ENCODE results near the gene LIMS2.

LIMS2 gene

GRCh38 chr2:127674241-127675209, 805 bp downstream of the LIMS2 start:
- DNase-seq (ENCODE audit: low spot score): peak; percentile 82

GRCh38 chr2:127673291-127674069, 1.9 kb downstream of the LIMS2 start:
- DNase-seq (ENCODE audit: low spot score): peak; percentile 25

- peak; percentile 12 for DNase-seq (ENCODE audit: low spot score)
Measured at GRCh38 chr2:127672341-127673224, 2.7 kb downstream of the LIMS2 start.

- peak; percentile 7 for DNase-seq (ENCODE audit: low spot score)
Measured at GRCh38 chr2:127671557-127672302, 3.6 kb downstream of the LIMS2 start.

GRCh38 chr2:127670957-127671290, 4.4 kb downstream of the LIMS2 start:
- no peak for DNase-seq (ENCODE audit: low spot score)

- no peak for DNase-seq (ENCODE audit: low spot score)
Measured at GRCh38 chr2:127670055-127670956, 5.0 kb downstream of the LIMS2 start.

GRCh38 chr2:127669056-127669455, 6.3 kb downstream of the LIMS2 start:
- DNase-seq (ENCODE audit: low spot score): no peak

- no peak for DNase-seq (ENCODE audit: low spot score)
Measured at GRCh38 chr2:127665267-127665893, 9.9 kb downstream of the LIMS2 start.

GRCh38 chr2:127664895-127665225, 10.5 kb downstream of the LIMS2 start:
- DNase-seq (ENCODE audit: low spot score): no peak

- DNase-seq (ENCODE audit: low spot score): no peak
Measured at GRCh38 chr2:127664065-127664894, 11.1 kb downstream of the LIMS2 start.

GRCh38 chr2:127663566-127664064, 11.7 kb downstream of the LIMS2 start:
- no peak for DNase-seq (ENCODE audit: low spot score)

GRCh38 chr2:127662937-127663565, 12.3 kb downstream of the LIMS2 start:
- DNase-seq (ENCODE audit: low spot score): no peak

- no peak for DNase-seq (ENCODE audit: low spot score)
Measured at GRCh38 chr2:127661949-127662510, 13.3 kb downstream of the LIMS2 start.

- DNase-seq (ENCODE audit: low spot score): no peak
Measured at GRCh38 chr2:127661072-127661649, 14.2 kb downstream of the LIMS2 start.

GRCh38 chr2:127660291-127660578, 15.1 kb downstream of the LIMS2 start:
- DNase-seq (ENCODE audit: low spot score): no peak

GRCh38 chr2:127659408-127660290, 15.7 kb downstream of the LIMS2 start:
- no peak for DNase-seq (ENCODE audit: low spot score)

Measured in D341Med (cell line).